Neutrophil (primary cell): ENCODE measurements around the gene MDH2.

Source experiments
- H3K27ac ChIP-seq: fragments of 200-600 bp; sonication (generic); 2 replicates; pipeline ENCODE4 v1.5.1; 2016; ENCODE audit warnings: mild to moderate bottlenecking, moderate library complexity
- H3K27me3 ChIP-seq: fragments of 200-600 bp; sonication (generic); 2 replicates; pipeline ENCODE4 v1.6.0; 2016; ENCODE audit warnings: mild to moderate bottlenecking
- H3K36me3 ChIP-seq: fragments of 200-600 bp; sonication (generic); 2 replicates; pipeline ENCODE4 v1.5.1; 2017
- H3K4me1 ChIP-seq, 2 experiments: fragments of 200-600 bp in 1 of 2; sonication (generic) in 1 of 2; 1 replicate in 1 of 2; 2 replicates in 1 of 2; pipeline versions ENCODE4 v1.5.1 to v1.6.1; 2013 to 2016; ENCODE audit warnings: low read depth in 1 of 2, low read length in 1 of 2, mild to moderate bottlenecking in 1 of 2, moderate library complexity in 1 of 2; ENCODE audit not compliant: control insufficient read depth in 1 of 2, insufficient read depth in 1 of 2
- H3K4me3 ChIP-seq, 2 experiments: fragments of 200-600 bp in 1 of 2; sonication (generic) in 1 of 2; 1 replicate in 1 of 2; 2 replicates in 1 of 2; pipeline ENCODE4 v1.5.1; 2013 to 2016; ENCODE audit warnings: low read depth in 1 of 2, low read length in 1 of 2, mild to moderate bottlenecking in 1 of 2, moderate library complexity in 1 of 2
- H3K9me3 ChIP-seq: fragments of 200-600 bp; sonication (generic); 2 replicates; pipeline ENCODE4 v1.5.1; 2016
- CTCF ChIP-seq: fragments of 200-600 bp; sonication (generic); IDR thresholded peaks from 2 replicates; pipeline ENCODE4 v1.5.1; 2016; ENCODE audit warnings: antibody characterized with exemption

The MDH2 gene

GRCh38 chr7:76063525-76063924, 15.6 kb downstream of the MDH2 start:
- no peaks in the 10 kb centered on the region for H3K4me1 ChIP-seq
- H3K27me3 ChIP-seq, result no peaks in the 10 kb centered on the region
- H3K9me3 ChIP-seq, result no peaks in the 10 kb centered on the region
- no peak for TF ChIP-seq CTCF
- peaks cover 91% of the 10 kb centered on the region for H3K36me3 ChIP-seq
- H3K4me3 ChIP-seq, result no peak overlapping the region
- no peak overlapping the region for H3K27ac ChIP-seq

GRCh38 chr7:76064208-76064970, 16.5 kb downstream of the MDH2 start:
- H3K36me3 ChIP-seq, result peaks cover 82% of the 10 kb centered on the region

GRCh38 chr7:76065016-76065612, 17.2 kb downstream of the MDH2 start:
- H3K27me3 ChIP-seq, result no peaks in the 10 kb centered on the region
- peaks cover 75% of the 10 kb centered on the region for H3K36me3 ChIP-seq
- no peak for TF ChIP-seq CTCF
- H3K4me1 ChIP-seq, result peaks cover 7 to 11% of the 10 kb centered on the region in 2 experiments
- no peak overlapping the region for H3K4me3 ChIP-seq
- no peak overlapping the region for H3K27ac ChIP-seq
- no peaks in the 10 kb centered on the region for H3K9me3 ChIP-seq

More at GRCh38 chr7:76064208-76064970, 16.5 kb downstream of the MDH2 start:
- no peak overlapping the region for H3K27ac ChIP-seq
- H3K9me3 ChIP-seq, result no peaks in the 10 kb centered on the region
- peaks cover 5 to 6% of the 10 kb centered on the region in 2 experiments for H3K4me1 ChIP-seq
- TF ChIP-seq CTCF, result no peak
- no peak overlapping the region for H3K4me3 ChIP-seq
- no peaks in the 10 kb centered on the region for H3K27me3 ChIP-seq

GRCh38 chr7:76066716-76067503, 19.0 kb downstream of the MDH2 start:
- H3K4me1 ChIP-seq, result peaks cover 7 to 20% of the 10 kb centered on the region in 2 experiments
- peaks cover 57% of the 10 kb centered on the region for H3K36me3 ChIP-seq
- no peak overlapping the region for H3K27ac ChIP-seq
- no peak for TF ChIP-seq CTCF
- H3K9me3 ChIP-seq, result no peaks in the 10 kb centered on the region
- no peaks in the 10 kb centered on the region for H3K27me3 ChIP-seq
- H3K4me3 ChIP-seq, result no peak overlapping the region

GRCh38 chr7:76069238-76069638, 21.3 kb downstream of the MDH2 start:
- H3K27ac ChIP-seq, result no peak overlapping the region
- no peak overlapping the region for H3K4me3 ChIP-seq
- peak; percentile 19 for TF ChIP-seq CTCF
- peaks cover 34% of the 10 kb centered on the region for H3K36me3 ChIP-seq
- peaks cover 7 to 20% of the 10 kb centered on the region in 2 experiments for H3K4me1 ChIP-seq
- H3K27me3 ChIP-seq, result no peaks in the 10 kb centered on the region
- no peaks in the 10 kb centered on the region for H3K9me3 ChIP-seq
